Ishikawa (cell line): ENCODE data around the gene SRPX.

Experiments
- CREB1 ChIP-seq: IDR thresholded peaks from 2 replicates; pipeline ENCODE4 v1.6.1; 2012; ENCODE audit warnings: low read depth
- EP300 ChIP-seq: IDR thresholded peaks from 2 replicates; pipeline ENCODE4 v1.6.1; 2012; ENCODE audit warnings: borderline replicate concordance
- MAX ChIP-seq: IDR thresholded peaks from 2 replicates; pipeline ENCODE4 v1.6.1; 2012
- RAD21 ChIP-seq: IDR thresholded peaks from 2 replicates; pipeline ENCODE4 v1.6.1; 2012; ENCODE audit warnings: low read depth
- REST ChIP-seq: IDR thresholded peaks from 2 replicates; pipeline ENCODE4 v1.6.1; 2012; ENCODE audit warnings: low read depth, mild to moderate bottlenecking

GRCh38 chrX:38172596-38172995, 48.1 kb downstream of the SRPX start:
- TF ChIP-seq MAX, result no peak
- TF ChIP-seq EP300, result no peak
- no peak for TF ChIP-seq RAD21
- TF ChIP-seq CREB1, result no peak
- no peak for TF ChIP-seq REST
